ENCODE results near the gene KLHL6. TPM values are rescaled to one million over a fixed set of nuclear protein-coding genes. Genes with fewer than 3 reads are reported as not detected.

KLHL6 gene
- total RNA-seq, 1 experiment from 2014 or later: not detected

GRCh38 chr3:183485585-183485984, 69.9 kb downstream of the KLHL6 start:
- Histone ChIP-seq H4K5ac (ENCODE audit: insufficient read length, low read depth, low read length) (no peak overlapping the region), H2AFZ (ENCODE audit: low read length) (no peak overlapping the region)
- no peak overlapping the region for H3K4me3 Mint-ChIP-seq

More at GRCh38 chr3:183485585-183485984, 69.9 kb downstream of the KLHL6 start:
- no peak for TF ChIP-seq CTCF (conservative IDR thresholded peaks at IDR 0.05)
- H2BK15ac ChIP-seq (ENCODE audit: low read depth, low read length): no peak overlapping the region
- no CpG with 5 or more reads among the region's 6 CpGs for WGBS (ENCODE audit: extremely low coverage, insufficient read length, low lambda C conversion rate)
- no peak overlapping the region for H3K18ac ChIP-seq (ENCODE audit: insufficient read length, low read depth, low read length)
- no peaks in the 10 kb centered on the region for H3K27me3 ChIP-seq (ENCODE audit: insufficient read depth, low read length)
- H3K27ac Mint-ChIP-seq: no peak overlapping the region
- no peak overlapping the region for H3K23ac ChIP-seq (ENCODE audit: insufficient read length, low read depth, low read length)
- H2BK120ac ChIP-seq (ENCODE audit: low read depth, low read length, poor library complexity, severe bottlenecking): no peak overlapping the region
- no peak overlapping the region for H4K8ac ChIP-seq (replicated peaks; ENCODE audit: insufficient read length, low read depth, low read length)
- H3T11ph ChIP-seq (ENCODE audit: low read length): no peak overlapping the region
- H3K14ac ChIP-seq (ENCODE audit: insufficient read depth, low read length): no peak overlapping the region
- H3K9ac ChIP-seq (ENCODE audit: extremely low read depth, insufficient read length, low read length): no peak overlapping the region
- H3K23me2 ChIP-seq (ENCODE audit: insufficient read length, low read depth, low read length, poor library complexity, severe bottlenecking): no peaks in the 10 kb centered on the region
- no peak overlapping the region for H3K56ac ChIP-seq (ENCODE audit: insufficient read length, low read depth, low read length)
- H2BK5ac ChIP-seq (ENCODE audit: insufficient read length, low read length): no peak overlapping the region
- peaks cover 19 to 23% of the 10 kb centered on the region in 2 experiments for H3K4me1 Mint-ChIP-seq
- no peaks in the 10 kb centered on the region for H3K79me1 ChIP-seq (ENCODE audit: insufficient read depth, low read depth, low read length, poor library complexity, severe bottlenecking)
- H3K4me1 ChIP-seq (ENCODE audit: insufficient read depth, low read length): peaks cover 3% of the 10 kb centered on the region; the same call in 1 of the 2 replicates
- H3K9me3 Mint-ChIP-seq: no peaks in the 10 kb centered on the region; a peak in 1 of 5 replicates
- no peak overlapping the region for H3K4me2 ChIP-seq (ENCODE audit: insufficient read depth, insufficient read length, low read length)
- H3K27ac ChIP-seq (ENCODE audit: insufficient read length, low read depth, low read length): no peak overlapping the region
- no peak overlapping the region for H2BK20ac ChIP-seq (ENCODE audit: low read depth, low read length, poor library complexity, severe bottlenecking)
- no peaks in the 10 kb centered on the region for H4K20me1 ChIP-seq (ENCODE audit: control insufficient read depth, insufficient read depth, insufficient read length)
- no peaks in the 10 kb centered on the region for H3K9me3 ChIP-seq (ENCODE audit: control insufficient read depth, low read depth, low read length)
- no peaks in the 10 kb centered on the region for H3K79me2 ChIP-seq (ENCODE audit: insufficient read depth, low read length)
- no peaks in the 10 kb centered on the region for H3K27me3 Mint-ChIP-seq (ENCODE audit: low read depth)
- DNase-seq: no peak
- no peak overlapping the region for H3K4ac ChIP-seq (ENCODE audit: low read depth, low read length)
- H2BK12ac ChIP-seq (ENCODE audit: insufficient read length, low read depth, low read length): no peak overlapping the region
- no peak overlapping the region for H2AK5ac ChIP-seq (ENCODE audit: insufficient read length, low read length)
- H3K36me3 Mint-ChIP-seq (ENCODE audit: insufficient read depth in 1 of 3, low read depth in 3 of 3): no peaks in the 10 kb centered on the region
- H4K91ac ChIP-seq (ENCODE audit: insufficient read length, low read depth, low read length): no peak overlapping the region

Data from H9 (cell line).